Measurements from ENCODE around the gene USP17L5.
"Not testable (repeated sequence)": the region's sequence is repeated elsewhere in the genome, so short reads cannot be mapped to it uniquely, and the experiment has no call there.

USP17L5 gene, protein sequence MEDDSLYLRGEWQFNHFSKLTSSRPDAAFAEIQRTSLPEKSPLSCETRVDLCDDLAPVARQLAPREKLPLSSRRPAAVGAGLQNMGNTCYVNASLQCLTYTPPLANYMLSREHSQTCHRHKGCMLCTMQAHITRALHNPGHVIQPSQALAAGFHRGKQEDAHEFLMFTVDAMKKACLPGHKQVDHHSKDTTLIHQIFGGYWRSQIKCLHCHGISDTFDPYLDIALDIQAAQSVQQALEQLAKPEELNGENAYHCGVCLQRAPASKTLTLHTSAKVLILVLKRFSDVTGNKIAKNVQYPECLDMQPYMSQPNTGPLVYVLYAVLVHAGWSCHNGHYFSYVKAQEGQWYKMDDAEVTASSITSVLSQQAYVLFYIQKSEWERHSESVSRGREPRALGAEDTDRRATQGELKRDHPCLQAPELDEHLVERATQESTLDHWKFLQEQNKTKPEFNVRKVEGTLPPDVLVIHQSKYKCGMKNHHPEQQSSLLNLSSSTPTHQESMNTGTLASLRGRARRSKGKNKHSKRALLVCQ

GRCh38 chr4:9339103-9339502 is at the start of gene USP17L5:
Gene USP17L5, plus strand, starts transcription at chr4:9339403. Its CDS starts 0 bp downstream, at chr4:9339403.
- not testable (repeated sequence) for DNase-seq (ENCODE audit: low read depth in 2 of 3, low spot score in 1 of 3)

DNA sequence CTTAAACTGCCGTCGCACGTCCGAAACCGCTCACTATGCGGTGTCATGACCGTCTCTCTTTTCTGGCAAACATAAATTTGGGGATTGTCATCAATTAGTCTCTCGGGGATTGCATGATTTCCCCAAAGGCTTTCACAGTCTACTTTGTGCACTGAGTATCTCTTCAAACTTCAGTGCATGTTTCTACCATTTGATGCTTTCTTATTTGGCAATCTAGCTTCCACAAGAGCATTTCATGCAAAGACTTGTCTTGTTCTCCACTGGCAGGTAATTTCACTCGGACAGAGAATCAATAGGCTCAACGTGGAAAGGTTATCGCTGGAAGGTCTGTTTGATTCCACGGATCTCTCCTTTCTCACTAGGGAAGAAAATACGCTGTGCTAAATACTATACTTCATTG is 15.0 kb upstream of the USP17L5 start:
- not testable (repeated sequence) for DNase-seq (ENCODE audit: low read depth in 2 of 3, low spot score in 1 of 3)

DNA sequence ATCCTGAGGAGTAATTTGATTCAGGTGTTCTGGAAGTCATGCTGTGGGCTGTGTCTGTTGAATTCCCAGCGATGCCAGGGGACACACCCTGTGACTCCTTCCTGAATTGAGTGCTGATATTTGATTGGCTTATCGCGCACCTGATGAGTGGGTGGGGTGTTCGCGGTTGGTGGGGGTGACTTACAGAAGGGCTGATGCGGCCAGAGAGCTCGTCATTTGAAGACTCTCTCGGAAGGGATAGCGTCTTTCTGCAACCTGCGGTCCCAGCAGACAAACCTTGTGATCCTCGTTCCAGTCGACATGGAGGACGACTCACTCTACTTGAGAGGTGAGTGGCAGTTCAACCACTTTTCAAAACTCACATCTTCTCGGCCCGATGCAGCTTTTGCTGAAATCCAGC is 14.3 kb upstream of the USP17L5 start, which contains the start of gene USP17L24:
Gene USP17L24, plus strand, starts transcription at position 301 of the 400 bp plus-strand sequence. Its CDS starts 0 bp downstream, at position 301.
- not testable (repeated sequence) for DNase-seq (ENCODE audit: low read depth in 2 of 3, low spot score in 1 of 3)

GRCh38 chr4:9329611-9330010 is 9.6 kb upstream of the USP17L5 start, which contains the start of gene USP17L25:
Gene USP17L25, plus strand, starts transcription at chr4:9329911. Its CDS starts 0 bp downstream, at chr4:9329911.
- DNase-seq (ENCODE audit: low read depth in 2 of 3, low spot score in 1 of 3) = not testable (repeated sequence)

GRCh38 chr4:9334358-9334757 is 4.8 kb upstream of the USP17L5 start, which contains the start of gene USP17L26:
Gene USP17L26, plus strand, starts transcription at chr4:9334658. Its CDS starts 0 bp downstream, at chr4:9334658.
- not testable (repeated sequence) for DNase-seq (ENCODE audit: low read depth in 2 of 3, low spot score in 1 of 3)

GRCh38 chr4:9343848-9344247 is 4.6 kb downstream of the USP17L5 start, which contains the start of gene USP17L27:
Gene USP17L27, plus strand, starts transcription at chr4:9344148. Its CDS starts 0 bp downstream, at chr4:9344148.
- not testable (repeated sequence) for DNase-seq (ENCODE audit: low read depth in 2 of 3, low spot score in 1 of 3)

GRCh38 chr4:9348593-9348992 is 9.4 kb downstream of the USP17L5 start, which contains the start of gene USP17L28:
Gene USP17L28, plus strand, starts transcription at chr4:9348893. Its CDS starts 0 bp downstream, at chr4:9348893.
- DNase-seq (ENCODE audit: low read depth in 2 of 3, low spot score in 1 of 3) = not testable (repeated sequence)

GRCh38 chr4:9350866-9351265 is 11.7 kb downstream of the USP17L5 start:
- not testable (repeated sequence) for DNase-seq (ENCODE audit: low read depth in 2 of 3, low spot score in 1 of 3)

- DNase-seq (ENCODE audit: low read depth in 2 of 3, low spot score in 1 of 3) = not testable (repeated sequence)
Observed at GRCh38 chr4:9353338-9353737, 14.1 kb downstream of the USP17L5 start, which contains the start of gene USP17L29. Gene USP17L29, plus strand, starts transcription at chr4:9353638. Its CDS starts 0 bp downstream, at chr4:9353638.

DNA sequence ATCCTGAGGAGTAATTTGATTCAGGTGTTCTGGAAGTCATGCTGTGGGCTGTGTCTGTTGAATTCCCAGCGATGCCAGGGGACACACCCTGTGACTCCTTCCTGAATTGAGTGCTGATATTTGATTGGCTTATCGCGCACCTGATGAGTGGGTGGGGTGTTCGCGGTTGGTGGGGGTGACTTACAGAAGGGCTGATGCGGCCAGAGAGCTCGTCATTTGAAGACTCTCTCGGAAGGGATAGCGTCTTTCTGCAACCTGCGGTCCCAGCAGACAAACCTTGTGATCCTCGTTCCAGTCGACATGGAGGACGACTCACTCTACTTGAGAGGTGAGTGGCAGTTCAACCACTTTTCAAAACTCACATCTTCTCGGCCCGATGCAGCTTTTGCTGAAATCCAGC is 23.6 kb downstream of the USP17L5 start, which contains the start of gene USP17L30:
Gene USP17L30, plus strand, starts transcription at position 301 of the 400 bp plus-strand sequence. Its CDS starts 0 bp downstream, at position 301.
- not testable (repeated sequence) for DNase-seq (ENCODE audit: low read depth in 2 of 3, low spot score in 1 of 3)

GRCh38 chr4:9379881-9380280 is 40.7 kb downstream of the USP17L5 start:
- not testable (repeated sequence) for DNase-seq (ENCODE audit: low read depth in 2 of 3, low spot score in 1 of 3)

DNA sequence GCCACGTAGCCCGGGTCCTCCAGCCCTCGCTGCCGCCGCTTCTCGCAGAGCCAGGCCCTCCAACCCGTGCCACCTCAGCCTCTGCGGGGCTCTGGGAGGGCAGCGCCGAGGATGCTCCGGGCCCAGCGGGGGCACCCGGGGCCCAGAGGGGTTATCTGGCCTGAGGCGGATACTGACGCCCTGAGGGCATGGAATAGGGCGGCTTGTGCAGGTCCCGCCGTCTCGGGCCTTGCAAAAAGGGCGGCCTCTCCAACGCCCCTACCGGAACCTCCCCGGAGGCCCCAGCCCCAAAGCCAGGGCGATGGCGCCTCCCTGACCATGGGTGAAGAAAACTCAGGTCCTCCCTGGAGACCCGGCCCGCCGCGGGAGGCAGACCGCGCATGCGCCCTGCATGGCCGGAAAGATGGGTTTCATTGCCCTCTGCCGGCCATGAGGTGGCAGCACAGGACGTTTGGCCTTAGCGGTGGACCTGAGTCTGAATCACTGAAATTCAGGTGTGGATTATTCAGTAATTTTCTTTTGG is 41.9 kb downstream of the USP17L5 start:
- peak; percentile 2 to 53 (median 44) for DNase-seq (ENCODE audit: low read depth in 2 of 3, low spot score in 1 of 3)

GRCh38 chr4:9384126-9384525 is 44.9 kb downstream of the USP17L5 start:
- no peak for DNase-seq (ENCODE audit: low read depth in 2 of 3, low spot score in 1 of 3)

DNA sequence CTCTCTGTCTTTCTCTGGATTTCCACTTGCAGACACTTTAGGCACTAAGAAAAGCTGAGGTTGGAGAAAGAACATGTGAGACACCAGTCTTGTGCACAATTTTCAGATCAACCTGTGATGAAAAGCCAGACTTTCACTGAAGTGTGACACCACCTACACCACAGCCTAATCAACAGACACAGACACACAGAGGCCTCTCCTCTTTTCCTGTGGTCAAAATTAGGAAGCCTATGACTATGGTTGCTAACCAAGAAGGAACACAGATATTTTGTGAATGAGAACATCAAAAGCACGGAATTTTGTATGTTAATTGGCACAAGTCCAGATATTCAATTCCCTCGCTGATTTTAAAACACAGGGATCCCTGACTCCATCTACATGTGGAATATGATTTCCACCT is 49.8 kb downstream of the USP17L5 start:
- DNase-seq (ENCODE audit: low read depth in 2 of 3, low spot score in 1 of 3) = not testable (repeated sequence)
